H54 (cell line): ENCODE measurements around the gene ATG4C.
"Not testable (repeated sequence)": the region's sequence is repeated elsewhere in the genome, so short reads cannot be mapped to it uniquely, and the experiment has no call there.

ENCODE experiments used
- DNase-seq: peaks from one replicate; pipeline ENCODE4 v3.0.0; 2011; ENCODE audit warnings: low spot score, mixed read lengths; ENCODE audit not compliant: insufficient read length
- FAIRE-seq: peaks from 3 replicates; lab custom pipeline; 2011; peaks lifted over from hg19 to GRCh38; lab: Jason Lieb, UNC
- POLR2A ChIP-seq: IDR thresholded peaks from 2 replicates; pipeline ENCODE4 v1.6.1; 2011; ENCODE audit warnings: low read depth, mild to moderate bottlenecking, low read length

ATG4C gene

GRCh38 chr1:62800281-62800680, 16.3 kb downstream of the ATG4C start:
- TF ChIP-seq POLR2A = no peak
- no peak for DNase-seq
- no peak for FAIRE-seq

- no peak for DNase-seq
- no peak for FAIRE-seq
- TF ChIP-seq POLR2A = no peak
Observed at GRCh38 chr1:62800825-62801306, 16.9 kb downstream of the ATG4C start.

GRCh38 chr1:62809788-62810187, 25.9 kb downstream of the ATG4C start:
- no peak for TF ChIP-seq POLR2A
- DNase-seq (no peak), FAIRE-seq (peak; percentile 11)

- no peak for TF ChIP-seq POLR2A
- DNase-seq = no peak
- no peak for FAIRE-seq
Observed at GRCh38 chr1:62810420-62811274, 26.7 kb downstream of the ATG4C start.

GRCh38 chr1:62823556-62823955, 39.6 kb downstream of the ATG4C start:
- FAIRE-seq (no peak), DNase-seq (no peak)
- no peak for TF ChIP-seq POLR2A

GRCh38 chr1:62826901-62827300, 43.0 kb downstream of the ATG4C start:
- DNase-seq (no peak), FAIRE-seq (no peak)
- no peak for TF ChIP-seq POLR2A

GRCh38 chr1:62827786-62828185, 43.9 kb downstream of the ATG4C start:
- FAIRE-seq = not testable (repeated sequence)

GRCh38 chr1:62832276-62832675, 48.3 kb downstream of the ATG4C start:
- DNase-seq (no peak), FAIRE-seq (no peak)
- TF ChIP-seq POLR2A = no peak

More at GRCh38 chr1:62827786-62828185, 43.9 kb downstream of the ATG4C start:
- not testable (repeated sequence) for DNase-seq

- TF ChIP-seq POLR2A = no peak
- no peak for FAIRE-seq
Observed at GRCh38 chr1:62833529-62833928, 49.6 kb downstream of the ATG4C start.

GRCh38 chr1:62834400-62834961, 50.5 kb downstream of the ATG4C start:
- FAIRE-seq = no peak

More at GRCh38 chr1:62833529-62833928, 49.6 kb downstream of the ATG4C start:
- DNase-seq = no peak

GRCh38 chr1:62836856-62837540, 53.1 kb downstream of the ATG4C start:
- FAIRE-seq = no peak
- no peak for DNase-seq
- no peak for TF ChIP-seq POLR2A

More at GRCh38 chr1:62834400-62834961, 50.5 kb downstream of the ATG4C start:
- no peak for DNase-seq
- TF ChIP-seq POLR2A = no peak

- DNase-seq (no peak), FAIRE-seq (no peak)
- no peak for TF ChIP-seq POLR2A
Observed at GRCh38 chr1:62840555-62840954, 56.6 kb downstream of the ATG4C start.

- peak; percentile 80 for FAIRE-seq
- peak; percentile 13 for DNase-seq
- no peak for TF ChIP-seq POLR2A
Observed at GRCh38 chr1:62841587-62842169, 57.7 kb downstream of the ATG4C start.

GRCh38 chr1:62844030-62844429, 60.1 kb downstream of the ATG4C start:
- no peak for TF ChIP-seq POLR2A
- no peak for DNase-seq
- no peak for FAIRE-seq

- no peak for TF ChIP-seq POLR2A
- FAIRE-seq (no peak), DNase-seq (no peak)
Observed at GRCh38 chr1:62849031-62849430, 65.1 kb downstream of the ATG4C start.
